ENCODE measurements around the gene KIF26B. TPM values are rescaled to one million over a fixed set of nuclear protein-coding genes. Genes with fewer than 3 reads are reported as not detected.

KIF26B gene
- polyA plus RNA-seq, 1 donor (not counting 4 experiments of a cell fraction or from before 2014, with no cell fraction given) = 0.58 TPM

GRCh38 chr1:245195398-245195797 lies 40.6 kb downstream of the KIF26B start:
- no peak for TF ChIP-seq EZH2 (IDR thresholded peaks at IDR 0.05; ENCODE audit: low read length)
- TF ChIP-seq CTCF (optimal IDR thresholded peaks at IDR 0.05 in 1 of 3, IDR thresholded peaks at IDR 0.05 in 1 of 3, conservative IDR thresholded peaks at IDR 0.05 in 1 of 3; ENCODE audit: extremely low read depth in 1 of 3, insufficient read depth in 2 of 3, low read length in 3 of 3) = no peak
- H3K36me3 ChIP-seq (ENCODE audit: control insufficient read depth in 2 of 2, extremely low read depth in 1 of 2, insufficient read depth in 2 of 2, low read length in 2 of 2) = peaks cover 0 to 1% of the 10 kb centered on the region in 2 experiments
- no peaks in the 10 kb centered on the region for H3K9me1 ChIP-seq (ENCODE audit: control insufficient read depth, extremely low read depth, insufficient read depth, low read length)
- H4K20me1 ChIP-seq (ENCODE audit: control insufficient read depth, extremely low read depth, insufficient read depth, low read length) = no peaks in the 10 kb centered on the region
- no peak overlapping the region for H3K4me3 ChIP-seq (ENCODE audit: control insufficient read depth in 2 of 3, extremely low read depth in 1 of 3, insufficient read depth in 2 of 3, low read depth in 1 of 3, low read length in 3 of 3)
- no peak overlapping the region for H3K4me2 ChIP-seq (ENCODE audit: control insufficient read depth, extremely low read depth, insufficient read depth, low read depth, low read length)
- no peak overlapping the region for H3K9ac ChIP-seq (ENCODE audit: control insufficient read depth, extremely low read depth, insufficient read depth, low read length)
- FAIRE-seq (no peak), DNase-seq (ENCODE audit: low read depth, low spot score) (no peak)
- H3K27me3 ChIP-seq (ENCODE audit: control insufficient read depth, extremely low read depth, insufficient read depth, low read length) = no peaks in the 10 kb centered on the region
- no peak overlapping the region for H2AFZ ChIP-seq (ENCODE audit: control insufficient read depth, low read length)
- H3K4me1 ChIP-seq (ENCODE audit: control insufficient read depth, extremely low read depth, insufficient read depth, low read length) = no peaks in the 10 kb centered on the region
- H3K27ac ChIP-seq (ENCODE audit: control insufficient read depth, insufficient read depth, low read length) = no peak overlapping the region
- H3K79me2 ChIP-seq (ENCODE audit: control insufficient read depth, insufficient read depth, low read length) = no peaks in the 10 kb centered on the region
- no peaks in the 10 kb centered on the region for H3K9me3 ChIP-seq (ENCODE audit: control insufficient read depth, low read depth, low read length)
- dilution Hi-C loops (cut with MboI; ENCODE audit: extremely low pct_ligation_motif_present, low sequenced_read_pairs) = no loop called here

GRCh38 chr1:245197121-245197520 lies 42.3 kb downstream of the KIF26B start:
- FAIRE-seq = no peak
- Histone ChIP-seq H3K27ac (ENCODE audit: control insufficient read depth, insufficient read depth, low read length) (no peak overlapping the region), H3K4me3 (ENCODE audit: control insufficient read depth in 2 of 3, extremely low read depth in 1 of 3, insufficient read depth in 2 of 3, low read depth in 1 of 3, low read length in 3 of 3) (no peak overlapping the region), H2AFZ (ENCODE audit: control insufficient read depth, low read length) (no peak overlapping the region), H3K9ac (ENCODE audit: control insufficient read depth, extremely low read depth, insufficient read depth, low read length) (no peak overlapping the region), H3K79me2 (ENCODE audit: control insufficient read depth, insufficient read depth, low read length) (no peaks in the 10 kb centered on the region), H3K9me1 (ENCODE audit: control insufficient read depth, extremely low read depth, insufficient read depth, low read length) (no peaks in the 10 kb centered on the region), H3K4me1 (ENCODE audit: control insufficient read depth, extremely low read depth, insufficient read depth, low read length) (no peaks in the 10 kb centered on the region), H3K36me3 (ENCODE audit: control insufficient read depth in 2 of 2, extremely low read depth in 1 of 2, insufficient read depth in 2 of 2, low read length in 2 of 2) (peaks cover 0 to 2% of the 10 kb centered on the region in 2 experiments), H4K20me1 (ENCODE audit: control insufficient read depth, extremely low read depth, insufficient read depth, low read length) (no peaks in the 10 kb centered on the region), H3K9me3 (ENCODE audit: control insufficient read depth, low read depth, low read length) (no peaks in the 10 kb centered on the region), H3K4me2 (ENCODE audit: control insufficient read depth, extremely low read depth, insufficient read depth, low read depth, low read length) (no peak overlapping the region), H3K27me3 (ENCODE audit: control insufficient read depth, extremely low read depth, insufficient read depth, low read length) (no peaks in the 10 kb centered on the region)
- DNase-seq (ENCODE audit: low read depth, low spot score) = no peak
- TF ChIP-seq EZH2 (IDR thresholded peaks at IDR 0.05; ENCODE audit: low read length) (no peak), CTCF (optimal IDR thresholded peaks at IDR 0.05 in 1 of 3, IDR thresholded peaks at IDR 0.05 in 1 of 3, conservative IDR thresholded peaks at IDR 0.05 in 1 of 3; ENCODE audit: extremely low read depth in 1 of 3, insufficient read depth in 2 of 3, low read length in 3 of 3) (no peak)
- dilution Hi-C loops (cut with MboI; ENCODE audit: extremely low pct_ligation_motif_present, low sequenced_read_pairs) = no loop called here
